Activated B cell treated with CpG ODN at 0.5 μM for 24 hours (primary cell): ENCODE results near the gene ZBTB7A. TPM values are rescaled to one million over a fixed set of nuclear protein-coding genes. Genes with fewer than 3 reads are reported as not detected.

ENCODE experiments used
- ATAC-seq: fragments of 200-7000 bp; cut with Tn5 transposase; one replicate; pipeline ENCODE4 v1.10.0; 2021; ENCODE audit warnings: low read depth, mild to moderate bottlenecking, moderate library complexity
- CTCF ChIA-PET: fragments of 350-600 bp; sonication (Branson Sonifier 250); formaldehyde crosslinking; loops from one replicate; lab custom pipeline; 2021; ENCODE audit warnings: antibody characterized with exemption; lab: Charles Lee
- POLR2A ChIA-PET: fragments of 350-600 bp; sonication (Branson Sonifier 250); formaldehyde crosslinking; loops from one replicate; lab custom pipeline; 2021; ENCODE audit warnings: antibody characterized with exemption; lab: Charles Lee
- DNase-seq: peaks from one replicate; pipeline ENCODE4 v3.0.0; 2022
- H3K27ac Mint-ChIP-seq: one replicate; pipeline ENCODE4 v1.8.0; 2020; ENCODE audit warnings: mixed read lengths
- H3K27me3 Mint-ChIP-seq: one replicate; pipeline ENCODE4 v1.8.0; 2021; ENCODE audit warnings: mixed read lengths
- H3K36me3 Mint-ChIP-seq: one replicate; pipeline ENCODE4 v1.8.0; 2021; ENCODE audit warnings: low read depth, mixed read lengths
- H3K4me1 Mint-ChIP-seq: one replicate; pipeline ENCODE4 v1.8.0; 2021; ENCODE audit warnings: mixed read lengths
- H3K4me3 Mint-ChIP-seq: one replicate; pipeline ENCODE4 v1.8.0; 2020; ENCODE audit warnings: mild to moderate bottlenecking, mixed read lengths
- H3K9me3 Mint-ChIP-seq: one replicate; pipeline ENCODE4 v1.8.0; 2020; ENCODE audit warnings: mixed read lengths
- CTCF ChIP-seq: fragments of 200-600 bp; IDR thresholded peaks from one replicate; pipeline ENCODE4 v1.8.0; 2022; ENCODE audit warnings: antibody characterized with exemption, mild to moderate bottlenecking
- intact Hi-C: fragments of 100-400 bp; cut with micrococcal nuclease; formaldehyde crosslinking; loops from one replicate; pipeline ENCODE4 v1.15.1; 2024
- total RNA-seq: library from RNA; stranded (reverse); gene quantifications from 2 replicates; pipeline ENCODE4 v1.2.3, GENCODE V29; 2022

ZBTB7A gene
- total RNA-seq, 1 donor from 2014 or later, result 49.2 TPM

- intact Hi-C loops, result no loop called here
- Mint-ChIP-seq H3K36me3 (peaks cover 23% of the 10 kb centered on the region), H3K27ac (no peak overlapping the region), H3K9me3 (no peaks in the 10 kb centered on the region), H3K27me3 (no peaks in the 10 kb centered on the region), H3K4me3 (no peak overlapping the region), H3K4me1 (peaks cover 4% of the 10 kb centered on the region)
- DNase-seq (no peak), ATAC-seq (no peak)
- POLR2A ChIA-PET, result no interaction called here
- CTCF ChIA-PET, result no interaction called here
- TF ChIP-seq CTCF, result no peak
These were observed 24.5 kb downstream of the ZBTB7A start for GRCh38 chr19:4042064-4042730.

- intact Hi-C loops, result no loop called here
- Mint-ChIP-seq H3K27ac (no peak overlapping the region), H3K9me3 (no peaks in the 10 kb centered on the region), H3K4me1 (peaks cover 2% of the 10 kb centered on the region), H3K27me3 (no peaks in the 10 kb centered on the region), H3K36me3 (peaks cover 16% of the 10 kb centered on the region), H3K4me3 (no peak overlapping the region)
- no peak for ATAC-seq
- no peak for TF ChIP-seq CTCF
- CTCF ChIA-PET, result no interaction called here
- DNase-seq, result no peak
- POLR2A ChIA-PET, result interaction anchor here (1.1 kb wide), 1 partner anchor 14 kb away, joined by 3 read pairs; no protein-coding TSS in a partner anchor
These were observed 27.9 kb downstream of the ZBTB7A start for GRCh38 chr19:4038661-4039423.

- Mint-ChIP-seq H3K4me3 (no peak overlapping the region), H3K4me1 (peaks cover 2% of the 10 kb centered on the region), H3K27ac (no peak overlapping the region), H3K27me3 (no peaks in the 10 kb centered on the region), H3K36me3 (peaks cover 16% of the 10 kb centered on the region), H3K9me3 (no peaks in the 10 kb centered on the region)
- no peak for TF ChIP-seq CTCF
- ChIA-PET POLR2A (no interaction called here), CTCF (no interaction called here)
- intact Hi-C loops, result no loop called here
- no peak for DNase-seq
- no peak for ATAC-seq
These were observed 28.6 kb downstream of the ZBTB7A start for GRCh38 chr19:4038057-4038456.

GRCh38 chr19:4037301-4037949 is 29.3 kb downstream of the ZBTB7A start:
- no peak overlapping the region for H3K4me3 Mint-ChIP-seq
- intact Hi-C loops, result no loop called here

More at GRCh38 chr19:4037301-4037949, 29.3 kb downstream of the ZBTB7A start:
- POLR2A ChIA-PET, result no interaction called here
- Mint-ChIP-seq H3K27ac (no peak overlapping the region), H3K27me3 (no peaks in the 10 kb centered on the region), H3K4me1 (peaks cover 2% of the 10 kb centered on the region), H3K9me3 (no peaks in the 10 kb centered on the region), H3K36me3 (peaks cover 20% of the 10 kb centered on the region)
- no peak for ATAC-seq
- DNase-seq, result no peak
- CTCF ChIA-PET, result no interaction called here
- no peak for TF ChIP-seq CTCF
